D721Med (cell line): ENCODE results near the gene CFAP210.
"Not testable (repeated sequence)": the region's sequence is repeated elsewhere in the genome, so short reads cannot be mapped to it uniquely, and the experiment has no call there.

Source experiments
- DNase-seq: peaks from one replicate; pipeline ENCODE4 v3.0.0; 2011; ENCODE audit warnings: low spot score; ENCODE audit not compliant: insufficient read length
- FAIRE-seq: peaks from 2 replicates; lab custom pipeline; 2011; peaks lifted over from hg19 to GRCh38; lab: Jason Lieb, UNC
- CTCF ChIP-seq: IDR thresholded peaks from 2 replicates; pipeline ENCODE4 v1.5.1; 2012; ENCODE audit warnings: mild to moderate bottlenecking, control low read depth; ENCODE audit not compliant: insufficient read depth; ENCODE audit errors: missing control alignments

CFAP210 gene

GRCh38 chr2:169623235-169623634, 71.0 kb downstream of the CFAP210 start:
- DNase-seq (no peak), FAIRE-seq (no peak)
- no peak for TF ChIP-seq CTCF

- DNase-seq (no peak), FAIRE-seq (no peak)
- no peak for TF ChIP-seq CTCF
Observed at GRCh38 chr2:169620509-169620908, 73.7 kb downstream of the CFAP210 start.

GRCh38 chr2:169619946-169620345, 74.3 kb downstream of the CFAP210 start:
- no peak for DNase-seq
- TF ChIP-seq CTCF = no peak
- FAIRE-seq = no peak

GRCh38 chr2:169615982-169616381, 78.2 kb downstream of the CFAP210 start:
- not testable (repeated sequence) for DNase-seq, FAIRE-seq

GRCh38 chr2:169613876-169614275, 80.3 kb downstream of the CFAP210 start:
- no peak for FAIRE-seq
- no peak for TF ChIP-seq CTCF
- DNase-seq = no peak

- TF ChIP-seq CTCF = no peak
- DNase-seq (no peak), FAIRE-seq (no peak)
Observed at GRCh38 chr2:169609264-169609663, 84.9 kb downstream of the CFAP210 start.

GRCh38 chr2:169599568-169599967, 94.6 kb downstream of the CFAP210 start:
- DNase-seq (no peak), FAIRE-seq (no peak)
- no peak for TF ChIP-seq CTCF

- FAIRE-seq (no peak), DNase-seq (no peak)
- TF ChIP-seq CTCF = no peak
Observed at GRCh38 chr2:169598982-169599381, 95.2 kb downstream of the CFAP210 start.

GRCh38 chr2:169596546-169596945, 97.7 kb downstream of the CFAP210 start:
- not testable (repeated sequence) for FAIRE-seq, DNase-seq
